Panc1 (cell line): ENCODE measurements around the gene COL6A1. TPM values are rescaled to one million over a fixed set of nuclear protein-coding genes. Genes with fewer than 3 reads are reported as not detected.

Source experiments
- ATAC-seq: fragments of 200-7000 bp; cut with Tn5 transposase; 2 replicates; pipeline ENCODE4 v1.9.1; 2020; ENCODE audit warnings: mild to moderate bottlenecking, moderate library complexity
- BruUV-seq: library from RNA; stranded (reverse); fragments of 400-500 nt; replicated peaks from 2 replicates; lab custom pipeline; 2021; lab: Mats Ljungman, UMichigan
- CTCF ChIA-PET: fragments of 300-600 bp; sonication (Branson Sonifier 250); formaldehyde crosslinking; loops from one replicate; lab custom pipeline; 2022; ENCODE audit warnings: antibody characterized with exemption; lab: Charles Lee
- POLR2A ChIA-PET: fragments of 300-600 bp; sonication (Branson Sonifier 250); formaldehyde crosslinking; loops from one replicate; lab custom pipeline; 2022; ENCODE audit warnings: antibody characterized with exemption; lab: Charles Lee
- DNase-seq: peaks from one replicate; pipeline ENCODE4 v3.0.0-alpha.2; 2010; ENCODE audit warnings: low read depth, low spot score
- H3K27ac ChIP-seq: 2 replicates; pipeline ENCODE4 v1.5.1; 2011; ENCODE audit warnings: mild to moderate bottlenecking, low read length, inconsistent platforms
- H3K27me3 ChIP-seq: fragments of 200-500 bp; sonication (Bioruptor generic); 2 replicates; pipeline ENCODE4 v1.6.0; 2014; ENCODE audit warnings: low read length, inconsistent platforms; ENCODE audit not compliant: control insufficient read depth, insufficient read depth
- H3K36me3 ChIP-seq: fragments of 200-500 bp; sonication (Bioruptor generic); 2 replicates; pipeline ENCODE4 v1.5.1; 2014; ENCODE audit warnings: inconsistent platforms, mild to moderate bottlenecking, low read length, moderate library complexity; ENCODE audit not compliant: control insufficient read depth, insufficient read depth
- H3K4me1 ChIP-seq: 2 replicates; pipeline ENCODE4 v1.5.1; 2011; ENCODE audit warnings: inconsistent platforms, mild to moderate bottlenecking, low read length, moderate library complexity; ENCODE audit not compliant: control insufficient read depth, insufficient read depth
- H3K4me3 ChIP-seq, 2 experiments: 2 replicates each; pipeline ENCODE4 v1.5.1; 2011 to 2012; ENCODE audit warnings: low read depth in 2 of 2, low read length in 2 of 2, mild to moderate bottlenecking in 2 of 2, inconsistent platforms in 1 of 2, moderate library complexity in 1 of 2
- H3K9me3 ChIP-seq: fragments of 200-500 bp; sonication (Bioruptor generic); 2 replicates; pipeline ENCODE4 v1.5.1; 2014; ENCODE audit warnings: low read depth, mild to moderate bottlenecking, inconsistent platforms, low read length, moderate library complexity; ENCODE audit not compliant: control insufficient read depth, insufficient read depth
- POLR2AphosphoS5 ChIP-seq: IDR thresholded peaks from 2 replicates; pipeline ENCODE4 v1.6.1; 2012; ENCODE audit warnings: mild to moderate bottlenecking, low read depth, low read length, moderate library complexity
- SIN3A ChIP-seq: IDR thresholded peaks from 2 replicates; pipeline ENCODE4 v1.6.1; 2012; ENCODE audit warnings: low read depth, mild to moderate bottlenecking, low read length, moderate library complexity, borderline replicate concordance; ENCODE audit not compliant: insufficient read depth
- TCF7L2 ChIP-seq: IDR thresholded peaks from 2 replicates; pipeline ENCODE4 v1.6.1; 2011; ENCODE audit warnings: mild to moderate bottlenecking, low read depth, low read length, inconsistent platforms
- in situ Hi-C: cut with HindIII; loops from 2 replicates; pipeline ENCODE4 v1.10.0; 2016; ENCODE audit warnings: low sequenced_read_pairs, low pct_unique_long_range_greater_than_20kb
- intact Hi-C: fragments of 100-400 bp; cut with micrococcal nuclease; formaldehyde crosslinking; loops from one replicate; pipeline ENCODE4 v1.10.0; 2022; ENCODE audit not compliant: unreplicated experiment
- total RNA-seq: library from RNA; stranded (reverse); gene quantifications from one replicate; pipeline ENCODE4 v1.2.1, GENCODE V29; 2021; ENCODE audit not compliant: unreplicated experiment
- TF ChIP-seq, protein P1 (sequence below), 2 experiments: IDR thresholded peaks; 2 replicates each; pipeline ENCODE4 v1.6.1; 2011 to 2012; ENCODE audit warnings: low read depth in 2 of 2, control low read depth in 1 of 2, low read length in 1 of 2, mild to moderate bottlenecking in 1 of 2, moderate library complexity in 1 of 2; ENCODE audit not compliant: insufficient read depth in 1 of 2
- TF ChIP-seq, protein P2 (sequence below): fragments of 450-650 bp; IDR thresholded peaks from 2 replicates; pipeline ENCODE4 v1.5.1; 2017; ENCODE audit warnings: mild to moderate bottlenecking

COL6A1 gene
- total RNA-seq, 1 experiment from 2014 or later = 34.2 TPM

GRCh38 chr21:45943630-45944540 lies 37.7 kb upstream of the COL6A1 start:
- no peak for DNase-seq
- in situ Hi-C loops (no loop called here), intact Hi-C loops (no loop called here)
- no peaks in the 10 kb centered on the region for H3K36me3 ChIP-seq
- no peak overlapping the region for H3K27ac ChIP-seq
- no peaks in the 10 kb centered on the region for H3K4me1 ChIP-seq
- ChIA-PET CTCF (interaction anchor here (0.5 kb wide), 1 partner anchor 30 kb away, joined by 4 read pairs; no protein-coding TSS in a partner anchor), POLR2A (no interaction called here)
- H3K9me3 ChIP-seq = no peaks in the 10 kb centered on the region
- no peak overlapping the region for H3K4me3 ChIP-seq
- no peak for TF ChIP-seq POLR2AphosphoS5
- TF ChIP-seq, protein P1, sequence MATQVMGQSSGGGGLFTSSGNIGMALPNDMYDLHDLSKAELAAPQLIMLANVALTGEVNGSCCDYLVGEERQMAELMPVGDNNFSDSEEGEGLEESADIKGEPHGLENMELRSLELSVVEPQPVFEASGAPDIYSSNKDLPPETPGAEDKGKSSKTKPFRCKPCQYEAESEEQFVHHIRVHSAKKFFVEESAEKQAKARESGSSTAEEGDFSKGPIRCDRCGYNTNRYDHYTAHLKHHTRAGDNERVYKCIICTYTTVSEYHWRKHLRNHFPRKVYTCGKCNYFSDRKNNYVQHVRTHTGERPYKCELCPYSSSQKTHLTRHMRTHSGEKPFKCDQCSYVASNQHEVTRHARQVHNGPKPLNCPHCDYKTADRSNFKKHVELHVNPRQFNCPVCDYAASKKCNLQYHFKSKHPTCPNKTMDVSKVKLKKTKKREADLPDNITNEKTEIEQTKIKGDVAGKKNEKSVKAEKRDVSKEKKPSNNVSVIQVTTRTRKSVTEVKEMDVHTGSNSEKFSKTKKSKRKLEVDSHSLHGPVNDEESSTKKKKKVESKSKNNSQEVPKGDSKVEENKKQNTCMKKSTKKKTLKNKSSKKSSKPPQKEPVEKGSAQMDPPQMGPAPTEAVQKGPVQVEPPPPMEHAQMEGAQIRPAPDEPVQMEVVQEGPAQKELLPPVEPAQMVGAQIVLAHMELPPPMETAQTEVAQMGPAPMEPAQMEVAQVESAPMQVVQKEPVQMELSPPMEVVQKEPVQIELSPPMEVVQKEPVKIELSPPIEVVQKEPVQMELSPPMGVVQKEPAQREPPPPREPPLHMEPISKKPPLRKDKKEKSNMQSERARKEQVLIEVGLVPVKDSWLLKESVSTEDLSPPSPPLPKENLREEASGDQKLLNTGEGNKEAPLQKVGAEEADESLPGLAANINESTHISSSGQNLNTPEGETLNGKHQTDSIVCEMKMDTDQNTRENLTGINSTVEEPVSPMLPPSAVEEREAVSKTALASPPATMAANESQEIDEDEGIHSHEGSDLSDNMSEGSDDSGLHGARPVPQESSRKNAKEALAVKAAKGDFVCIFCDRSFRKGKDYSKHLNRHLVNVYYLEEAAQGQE (IDR thresholded peaks at IDR 0.05; ENCODE audit: insufficient read depth in 1 of 2, low read depth in 2 of 2, low read length in 1 of 2) = no peak
- TF ChIP-seq SIN3A = no peak
- TF ChIP-seq, protein P2, sequence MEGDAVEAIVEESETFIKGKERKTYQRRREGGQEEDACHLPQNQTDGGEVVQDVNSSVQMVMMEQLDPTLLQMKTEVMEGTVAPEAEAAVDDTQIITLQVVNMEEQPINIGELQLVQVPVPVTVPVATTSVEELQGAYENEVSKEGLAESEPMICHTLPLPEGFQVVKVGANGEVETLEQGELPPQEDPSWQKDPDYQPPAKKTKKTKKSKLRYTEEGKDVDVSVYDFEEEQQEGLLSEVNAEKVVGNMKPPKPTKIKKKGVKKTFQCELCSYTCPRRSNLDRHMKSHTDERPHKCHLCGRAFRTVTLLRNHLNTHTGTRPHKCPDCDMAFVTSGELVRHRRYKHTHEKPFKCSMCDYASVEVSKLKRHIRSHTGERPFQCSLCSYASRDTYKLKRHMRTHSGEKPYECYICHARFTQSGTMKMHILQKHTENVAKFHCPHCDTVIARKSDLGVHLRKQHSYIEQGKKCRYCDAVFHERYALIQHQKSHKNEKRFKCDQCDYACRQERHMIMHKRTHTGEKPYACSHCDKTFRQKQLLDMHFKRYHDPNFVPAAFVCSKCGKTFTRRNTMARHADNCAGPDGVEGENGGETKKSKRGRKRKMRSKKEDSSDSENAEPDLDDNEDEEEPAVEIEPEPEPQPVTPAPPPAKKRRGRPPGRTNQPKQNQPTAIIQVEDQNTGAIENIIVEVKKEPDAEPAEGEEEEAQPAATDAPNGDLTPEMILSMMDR = no peak
- TF ChIP-seq TCF7L2 = no peak
- ATAC-seq = no peak
- H3K27me3 ChIP-seq = no peaks in the 10 kb centered on the region
- BruUV-seq = no TSS peak

DNA sequence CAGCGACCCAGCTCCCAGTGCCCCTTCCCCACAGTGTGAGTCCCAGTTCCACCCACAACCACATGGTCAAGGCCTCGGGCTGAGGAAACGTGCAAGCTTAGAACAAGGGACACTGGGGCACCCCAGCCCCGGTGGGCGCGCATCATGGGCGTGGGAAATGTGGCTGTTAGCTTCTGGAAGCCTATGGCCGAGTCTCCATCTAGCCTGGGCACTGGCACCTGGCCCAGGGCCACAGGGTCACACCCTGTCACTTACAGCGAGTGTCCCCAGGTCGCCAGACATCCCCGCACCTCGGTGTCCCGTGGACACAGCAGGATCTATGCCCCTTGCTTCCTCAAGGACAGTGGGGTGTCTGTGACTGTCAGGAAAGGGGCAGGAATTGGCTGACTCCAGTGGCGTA lies 37.0 kb upstream of the COL6A1 start:
- Histone ChIP-seq H3K9me3 (no peaks in the 10 kb centered on the region), H3K4me1 (no peaks in the 10 kb centered on the region), H3K27ac (no peak overlapping the region), H3K36me3 (no peaks in the 10 kb centered on the region), H3K27me3 (no peaks in the 10 kb centered on the region), H3K4me3 (no peak overlapping the region)
- intact Hi-C loops = no loop called here
- DNase-seq (no peak), ATAC-seq (no peak)
- TF ChIP-seq, protein P1 (IDR thresholded peaks at IDR 0.05; ENCODE audit: insufficient read depth in 1 of 2, low read depth in 2 of 2, low read length in 1 of 2) = no peak
- TF ChIP-seq, protein P2 = no peak
- no peak for TF ChIP-seq TCF7L2
- TF ChIP-seq SIN3A = no peak
- TF ChIP-seq POLR2AphosphoS5 = no peak
- POLR2A ChIA-PET = no interaction called here
- no TSS peak for BruUV-seq
- CTCF ChIA-PET = interaction anchor here (0.5 kb wide), 1 partner anchor 29 kb away, joined by 4 read pairs; no protein-coding TSS in a partner anchor
- in situ Hi-C loops = no loop called here
